HEK293T (cell line): Measurements from ENCODE around the gene KIF25.

Source experiments
- ARNT ChIP-seq: fragments of 450-650 bp; IDR thresholded peaks from 2 replicates; pipeline ENCODE4 v1.6.1; 2017; ENCODE audit warnings: mild to moderate bottlenecking
- BHLHE40 ChIP-seq: fragments of 450-650 bp; IDR thresholded peaks from 2 replicates; pipeline ENCODE4 v1.6.1; 2016; ENCODE audit warnings: mild to moderate bottlenecking, moderate library complexity, borderline replicate concordance
- CTBP1 ChIP-seq: fragments of 450-650 bp; IDR thresholded peaks from 2 replicates; pipeline ENCODE4 v1.6.1; 2016; ENCODE audit warnings: borderline replicate concordance
- ELF4 ChIP-seq: fragments of 450-650 bp; IDR thresholded peaks from 2 replicates; pipeline ENCODE4 v1.6.1; 2017; ENCODE audit warnings: antibody characterized with exemption
- FOXK2 ChIP-seq: fragments of 450-650 bp; IDR thresholded peaks from 2 replicates; pipeline ENCODE4 v1.6.1; 2016; ENCODE audit warnings: mild to moderate bottlenecking
- FOXM1 ChIP-seq: fragments of 450-650 bp; IDR thresholded peaks from 2 replicates; pipeline ENCODE4 v1.6.1; 2017; ENCODE audit warnings: mild to moderate bottlenecking, borderline replicate concordance
- HDGF ChIP-seq: fragments of 450-650 bp; IDR thresholded peaks from 2 replicates; pipeline ENCODE4 v1.6.1; 2017; ENCODE audit warnings: antibody characterized with exemption, borderline replicate concordance
- LEF1 ChIP-seq: fragments of 450-650 bp; IDR thresholded peaks from 2 replicates; pipeline ENCODE4 v1.6.1; 2017; ENCODE audit warnings: mild to moderate bottlenecking, borderline replicate concordance
- NFRKB ChIP-seq: fragments of 450-650 bp; IDR thresholded peaks from 2 replicates; pipeline ENCODE4 v1.6.1; 2016; ENCODE audit warnings: mild to moderate bottlenecking, moderate library complexity
- SP1 ChIP-seq: fragments of 450-650 bp; IDR thresholded peaks from 2 replicates; pipeline ENCODE4 v1.6.1; 2017
- SUZ12 ChIP-seq: fragments of 450-650 bp; IDR thresholded peaks from 2 replicates; pipeline ENCODE4 v1.6.1; 2016; ENCODE audit warnings: mild to moderate bottlenecking
- TARDBP ChIP-seq: fragments of 450-650 bp; IDR thresholded peaks from 2 replicates; pipeline ENCODE4 v1.6.1; 2016
- ZNF384 ChIP-seq: fragments of 450-650 bp; IDR thresholded peaks from 2 replicates; pipeline ENCODE4 v1.6.1; 2016
- TF ChIP-seq, protein P1 (sequence below): fragments of 450-650 bp; IDR thresholded peaks from 2 replicates; pipeline ENCODE4 v1.6.1; 2016

DNA sequence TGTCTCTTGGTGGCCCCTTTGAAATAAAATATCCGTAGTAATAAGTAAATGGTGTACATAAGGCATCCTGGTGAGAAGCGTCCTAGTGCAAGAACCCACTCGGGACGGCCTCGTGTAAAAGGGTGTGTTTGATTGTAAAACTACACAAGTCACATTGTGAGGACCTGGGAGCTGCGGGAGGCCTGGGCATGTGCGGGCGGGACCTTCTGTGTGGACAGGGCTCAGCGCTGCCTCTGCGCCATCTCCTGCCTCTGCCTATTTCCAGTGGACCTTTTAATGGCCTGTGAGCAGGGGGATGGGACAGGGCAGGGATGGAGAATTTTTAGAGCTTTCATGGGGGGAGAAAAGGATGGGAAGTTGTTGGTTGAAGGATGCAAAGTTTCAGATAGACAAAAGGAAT, 25.3 kb upstream of the KIF25 start:
- no peak for TF ChIP-seq SP1
- TF ChIP-seq FOXK2: no peak
- TF ChIP-seq ELF4: no peak
- TF ChIP-seq, protein P1, sequence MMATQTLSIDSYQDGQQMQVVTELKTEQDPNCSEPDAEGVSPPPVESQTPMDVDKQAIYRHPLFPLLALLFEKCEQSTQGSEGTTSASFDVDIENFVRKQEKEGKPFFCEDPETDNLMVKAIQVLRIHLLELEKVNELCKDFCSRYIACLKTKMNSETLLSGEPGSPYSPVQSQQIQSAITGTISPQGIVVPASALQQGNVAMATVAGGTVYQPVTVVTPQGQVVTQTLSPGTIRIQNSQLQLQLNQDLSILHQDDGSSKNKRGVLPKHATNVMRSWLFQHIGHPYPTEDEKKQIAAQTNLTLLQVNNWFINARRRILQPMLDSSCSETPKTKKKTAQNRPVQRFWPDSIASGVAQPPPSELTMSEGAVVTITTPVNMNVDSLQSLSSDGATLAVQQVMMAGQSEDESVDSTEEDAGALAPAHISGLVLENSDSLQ: no peak
- no peak for TF ChIP-seq CTBP1
- TF ChIP-seq FOXM1: no peak
- no peak for TF ChIP-seq TARDBP
- no peak for TF ChIP-seq BHLHE40
- no peak for TF ChIP-seq ARNT
- TF ChIP-seq SUZ12: no peak
- TF ChIP-seq NFRKB: no peak
- no peak for TF ChIP-seq HDGF
- no peak for TF ChIP-seq ZNF384
- no peak for TF ChIP-seq LEF1
